Stimulated activated CD4-positive, alpha-beta T cell treated with anti-CD3 and anti-CD28 coated beads, Interleukin-4, amount 100 ng/mL, for 1 hour (primary cell): Measurements from ENCODE around the gene CYP2E1.
"Not testable (repeated sequence)": the region's sequence is repeated elsewhere in the genome, so short reads cannot be mapped to it uniquely, and the experiment has no call there.

Experiments used
- DNase-seq: peaks from one replicate; pipeline ENCODE4 v3.0.0-alpha.2; 2020

CYP2E1 gene

DNA sequence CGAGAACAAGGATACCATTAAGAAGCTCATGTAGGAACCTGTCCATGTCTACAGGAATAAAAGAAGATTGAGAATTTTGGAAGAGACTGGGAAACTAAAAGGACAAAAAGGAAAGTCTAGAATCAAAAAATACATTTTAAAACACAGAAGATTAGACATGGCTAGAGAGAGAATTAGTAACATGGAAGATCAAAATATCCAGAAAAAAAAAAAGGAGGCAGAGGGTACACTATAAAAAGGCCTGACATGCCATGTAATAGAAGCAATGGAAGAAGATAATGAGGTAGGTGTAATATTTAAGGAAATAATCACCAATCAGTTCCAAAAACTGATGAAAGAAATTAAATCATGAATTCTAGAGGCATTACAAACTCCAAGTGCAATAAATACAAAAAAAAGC lies 46.3 kb downstream of the CYP2E1 start:
- DNase-seq: not testable (repeated sequence)

DNA sequence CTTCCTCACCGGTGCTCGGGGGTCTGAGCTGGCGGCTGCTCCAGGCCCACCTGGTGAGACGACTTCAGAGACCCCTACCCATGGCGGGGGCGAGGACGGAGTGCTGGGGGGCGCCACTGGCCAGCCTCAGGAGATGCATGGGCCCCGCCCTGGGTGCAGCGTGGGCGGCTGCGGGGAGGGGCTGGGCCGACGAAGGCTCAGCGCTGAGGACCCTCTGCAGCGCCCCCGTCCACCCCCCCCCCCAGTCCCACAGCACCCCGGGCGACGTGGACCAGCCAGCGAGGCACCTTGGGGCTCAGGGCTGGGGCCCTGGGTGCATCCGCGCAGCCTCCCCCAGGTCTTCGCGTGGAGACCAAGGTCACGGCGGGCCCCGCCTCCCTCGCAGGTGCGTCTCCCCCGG lies 49.9 kb downstream of the CYP2E1 start:
- DNase-seq: not testable (repeated sequence)
